ENCODE data around the gene SLC1A4. TPM values are rescaled to one million over a fixed set of nuclear protein-coding genes. Genes with fewer than 3 reads are reported as not detected.

SLC1A4 gene
- total RNA-seq, 2 donors from 2014 or later: 0.07 to 1.9 TPM

DNA sequence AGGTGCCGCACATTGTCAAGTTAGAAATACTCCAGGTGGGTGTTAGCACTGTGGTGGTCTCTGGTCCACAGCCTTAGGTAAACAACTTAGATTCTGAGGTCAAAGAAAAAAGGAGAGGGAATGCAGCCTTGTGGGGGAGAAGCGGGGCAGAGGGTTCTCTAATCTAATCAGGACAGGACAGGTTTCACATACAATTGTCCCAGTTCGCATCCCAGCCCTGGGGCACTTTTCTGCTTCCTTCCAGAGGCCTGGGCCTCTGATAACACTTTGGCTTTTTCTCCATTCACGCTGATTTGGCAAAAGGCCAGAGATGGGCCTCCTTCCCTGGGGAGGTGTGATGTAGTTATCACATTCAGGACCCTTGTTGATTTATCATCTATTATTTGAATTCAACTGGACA is 32.5 kb downstream of the SLC1A4 start:
- Mint-ChIP-seq H3K9me3 (no peaks in the 10 kb centered on the region), H3K4me3 (no peak overlapping the region), H3K36me3 (ENCODE audit: low read depth) (no peaks in the 10 kb centered on the region), H3K4me1 (peaks cover 16% of the 10 kb centered on the region), H3K27ac (peak overlapping the region; percentile 79), H3K27me3 (ENCODE audit: insufficient read depth) (no peaks in the 10 kb centered on the region)
- H3K4me3 ChIP-seq (ENCODE audit: low read length): no peak overlapping the region
- H3K27me3 ChIP-seq (ENCODE audit: control insufficient read depth, insufficient read depth, low read length, poor library complexity, severe bottlenecking): no peaks in the 10 kb centered on the region
- H3K9ac ChIP-seq (ENCODE audit: extremely low read depth, low read length, poor library complexity, severe bottlenecking): no peak overlapping the region
- H3K9me3 ChIP-seq (ENCODE audit: control insufficient read depth, low read length): no peaks in the 10 kb centered on the region
- peaks cover 6% of the 10 kb centered on the region for H3K4me1 ChIP-seq (ENCODE audit: control insufficient read depth, insufficient read depth, low read length)
- 71 to 75% methylated on average over 2 to 4 of the region's 4 CpGs for WGBS, 2 experiments (ENCODE audit: insufficient coverage in 1 of 2, insufficient read length in 1 of 2)
- no peak for DNase-seq
- H3K36me3 ChIP-seq (ENCODE audit: control insufficient read depth, insufficient read depth, low read length): no peaks in the 10 kb centered on the region
- TF ChIP-seq, protein P1, sequence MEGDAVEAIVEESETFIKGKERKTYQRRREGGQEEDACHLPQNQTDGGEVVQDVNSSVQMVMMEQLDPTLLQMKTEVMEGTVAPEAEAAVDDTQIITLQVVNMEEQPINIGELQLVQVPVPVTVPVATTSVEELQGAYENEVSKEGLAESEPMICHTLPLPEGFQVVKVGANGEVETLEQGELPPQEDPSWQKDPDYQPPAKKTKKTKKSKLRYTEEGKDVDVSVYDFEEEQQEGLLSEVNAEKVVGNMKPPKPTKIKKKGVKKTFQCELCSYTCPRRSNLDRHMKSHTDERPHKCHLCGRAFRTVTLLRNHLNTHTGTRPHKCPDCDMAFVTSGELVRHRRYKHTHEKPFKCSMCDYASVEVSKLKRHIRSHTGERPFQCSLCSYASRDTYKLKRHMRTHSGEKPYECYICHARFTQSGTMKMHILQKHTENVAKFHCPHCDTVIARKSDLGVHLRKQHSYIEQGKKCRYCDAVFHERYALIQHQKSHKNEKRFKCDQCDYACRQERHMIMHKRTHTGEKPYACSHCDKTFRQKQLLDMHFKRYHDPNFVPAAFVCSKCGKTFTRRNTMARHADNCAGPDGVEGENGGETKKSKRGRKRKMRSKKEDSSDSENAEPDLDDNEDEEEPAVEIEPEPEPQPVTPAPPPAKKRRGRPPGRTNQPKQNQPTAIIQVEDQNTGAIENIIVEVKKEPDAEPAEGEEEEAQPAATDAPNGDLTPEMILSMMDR (conservative IDR thresholded peaks at IDR 0.05): no peak
- no peak overlapping the region for H3K27ac ChIP-seq (ENCODE audit: low read depth, low read length)

DNA sequence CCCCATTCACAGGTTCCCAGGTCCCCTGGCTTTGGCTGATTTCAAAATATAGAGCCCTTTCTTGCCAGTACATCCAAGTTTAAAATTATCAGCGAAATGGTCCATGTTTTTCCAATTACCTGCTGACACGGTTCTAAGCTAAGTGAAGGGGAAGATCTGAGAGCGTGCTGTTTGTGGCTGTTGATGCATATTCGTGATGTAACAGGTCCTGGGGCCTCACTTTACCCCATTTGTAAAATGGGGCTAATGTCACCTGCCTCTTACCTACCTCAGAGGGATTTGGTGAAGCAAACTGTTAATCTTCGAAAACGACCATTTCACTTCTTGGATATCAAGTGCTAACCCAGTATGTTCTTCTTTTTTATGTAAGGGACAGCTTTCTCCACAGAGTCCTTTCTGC is 33.0 kb downstream of the SLC1A4 start:
- H3K4me3 ChIP-seq (ENCODE audit: low read length): no peak overlapping the region
- no peaks in the 10 kb centered on the region for H3K36me3 Mint-ChIP-seq (ENCODE audit: low read depth)
- H3K9me3 Mint-ChIP-seq: no peaks in the 10 kb centered on the region
- H3K36me3 ChIP-seq (ENCODE audit: control insufficient read depth, insufficient read depth, low read length): no peaks in the 10 kb centered on the region
- no peak overlapping the region for H3K27ac ChIP-seq (ENCODE audit: low read depth, low read length)
- peaks cover 6% of the 10 kb centered on the region for H3K4me1 ChIP-seq (ENCODE audit: control insufficient read depth, insufficient read depth, low read length)
- H3K4me1 Mint-ChIP-seq: peaks cover 16% of the 10 kb centered on the region
- no peaks in the 10 kb centered on the region for H3K9me3 ChIP-seq (ENCODE audit: control insufficient read depth, low read length)
- H3K27me3 ChIP-seq (ENCODE audit: control insufficient read depth, insufficient read depth, low read length, poor library complexity, severe bottlenecking): no peaks in the 10 kb centered on the region
- TF ChIP-seq, protein P1 (conservative IDR thresholded peaks at IDR 0.05): no peak
- no peak overlapping the region for H3K9ac ChIP-seq (ENCODE audit: extremely low read depth, low read length, poor library complexity, severe bottlenecking)
- 89 to 94% methylated on average over 6 of the region's 6 CpGs for WGBS, 2 experiments (ENCODE audit: insufficient coverage in 1 of 2, insufficient read length in 1 of 2)
- H3K4me3 Mint-ChIP-seq: no peak overlapping the region
- H3K27me3 Mint-ChIP-seq (ENCODE audit: insufficient read depth): no peaks in the 10 kb centered on the region
- no peak overlapping the region for H3K27ac Mint-ChIP-seq
- no peak for DNase-seq

DNA sequence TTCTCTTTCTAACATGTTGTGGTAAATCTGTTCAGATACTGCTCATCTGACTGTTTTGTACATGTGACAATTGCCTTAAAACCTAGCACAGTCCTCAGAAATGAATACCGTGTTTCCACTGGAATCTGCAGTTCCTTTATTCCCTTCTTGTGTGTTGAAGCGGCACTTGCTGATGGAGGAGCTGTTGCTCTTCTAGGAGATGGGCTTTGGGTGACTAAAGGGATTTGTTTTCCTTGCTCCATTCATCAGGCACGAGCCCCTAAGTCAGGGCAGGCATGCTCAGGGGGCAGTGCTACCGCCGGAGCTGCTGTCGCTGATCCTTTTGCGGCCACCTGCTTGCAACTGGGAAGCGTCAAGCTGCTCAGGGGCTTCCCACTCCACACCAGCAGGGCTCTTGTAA is 34.5 kb downstream of the SLC1A4 start:
- Mint-ChIP-seq H3K36me3 (ENCODE audit: low read depth) (no peaks in the 10 kb centered on the region), H3K4me1 (peaks cover 16% of the 10 kb centered on the region), H3K9me3 (no peaks in the 10 kb centered on the region), H3K27me3 (ENCODE audit: insufficient read depth) (no peaks in the 10 kb centered on the region), H3K27ac (no peak overlapping the region), H3K4me3 (no peak overlapping the region)
- H3K27ac ChIP-seq (ENCODE audit: low read depth, low read length): no peak overlapping the region
- H3K9me3 ChIP-seq (ENCODE audit: control insufficient read depth, low read length): no peaks in the 10 kb centered on the region
- H3K9ac ChIP-seq (ENCODE audit: extremely low read depth, low read length, poor library complexity, severe bottlenecking): no peak overlapping the region
- peaks cover 6% of the 10 kb centered on the region for H3K4me1 ChIP-seq (ENCODE audit: control insufficient read depth, insufficient read depth, low read length)
- H3K36me3 ChIP-seq (ENCODE audit: control insufficient read depth, insufficient read depth, low read length): no peaks in the 10 kb centered on the region
- WGBS, 2 experiments (ENCODE audit: insufficient coverage in 1 of 2, insufficient read length in 1 of 2): 91 to 93% methylated on average over 7 to 8 of the region's 8 CpGs
- H3K27me3 ChIP-seq (ENCODE audit: control insufficient read depth, insufficient read depth, low read length, poor library complexity, severe bottlenecking): no peaks in the 10 kb centered on the region
- no peak for DNase-seq
- TF ChIP-seq, protein P1 (conservative IDR thresholded peaks at IDR 0.05): no peak
- H3K4me3 ChIP-seq (ENCODE audit: low read length): no peak overlapping the region
